ENCODE measurements around the gene GALR3.
A peak's percentile ranks its signal among the peaks of the same experiment; 100 is the strongest.

GALR3 gene

GRCh38 chr22:37844904-37845329 is 21.7 kb downstream of the GALR3 start (continued):
- TF ChIP-seq ZNF292 (tag by site-specific recombination; IDR thresholded peaks at IDR 0.05; ENCODE audit: borderline replicate concordance, low read depth), result no peak
- no peak for TF ChIP-seq ZNF10 (tag by site-specific recombination; IDR thresholded peaks at IDR 0.05)
- TF ChIP-seq MZF1 (tag by site-specific recombination; IDR thresholded peaks at IDR 0.05; ENCODE audit: borderline replicate concordance), result no peak
- TF ChIP-seq MEIS1 (CRISPR knock-in tag; IDR thresholded peaks at IDR 0.05; ENCODE audit: borderline replicate concordance), result no peak
- TF ChIP-seq ZNF585B (tag by site-specific recombination; IDR thresholded peaks at IDR 0.05), result no peak
- no peak for TF ChIP-seq ZNF239 (tag by site-specific recombination; IDR thresholded peaks at IDR 0.05)
- no peak for TF ChIP-seq GFI1B (tag by site-specific recombination; IDR thresholded peaks at IDR 0.05)
- TF ChIP-seq SP2 (tag by site-specific recombination; IDR thresholded peaks at IDR 0.05), result no peak
- TF ChIP-seq, protein P1, sequence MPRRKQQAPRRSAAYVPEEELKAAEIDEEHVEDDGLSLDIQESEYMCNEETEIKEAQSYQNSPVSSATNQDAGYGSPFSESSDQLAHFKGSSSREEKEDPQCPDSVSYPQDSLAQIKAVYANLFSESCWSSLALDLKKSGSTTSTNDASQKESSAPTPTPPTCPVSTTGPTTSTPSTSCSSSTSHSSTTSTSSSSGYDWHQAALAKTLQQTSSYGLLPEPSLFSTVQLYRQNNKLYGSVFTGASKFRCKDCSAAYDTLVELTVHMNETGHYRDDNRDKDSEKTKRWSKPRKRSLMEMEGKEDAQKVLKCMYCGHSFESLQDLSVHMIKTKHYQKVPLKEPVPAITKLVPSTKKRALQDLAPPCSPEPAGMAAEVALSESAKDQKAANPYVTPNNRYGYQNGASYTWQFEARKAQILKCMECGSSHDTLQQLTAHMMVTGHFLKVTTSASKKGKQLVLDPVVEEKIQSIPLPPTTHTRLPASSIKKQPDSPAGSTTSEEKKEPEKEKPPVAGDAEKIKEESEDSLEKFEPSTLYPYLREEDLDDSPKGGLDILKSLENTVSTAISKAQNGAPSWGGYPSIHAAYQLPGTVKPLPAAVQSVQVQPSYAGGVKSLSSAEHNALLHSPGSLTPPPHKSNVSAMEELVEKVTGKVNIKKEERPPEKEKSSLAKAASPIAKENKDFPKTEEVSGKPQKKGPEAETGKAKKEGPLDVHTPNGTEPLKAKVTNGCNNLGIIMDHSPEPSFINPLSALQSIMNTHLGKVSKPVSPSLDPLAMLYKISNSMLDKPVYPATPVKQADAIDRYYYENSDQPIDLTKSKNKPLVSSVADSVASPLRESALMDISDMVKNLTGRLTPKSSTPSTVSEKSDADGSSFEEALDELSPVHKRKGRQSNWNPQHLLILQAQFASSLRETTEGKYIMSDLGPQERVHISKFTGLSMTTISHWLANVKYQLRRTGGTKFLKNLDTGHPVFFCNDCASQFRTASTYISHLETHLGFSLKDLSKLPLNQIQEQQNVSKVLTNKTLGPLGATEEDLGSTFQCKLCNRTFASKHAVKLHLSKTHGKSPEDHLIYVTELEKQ (tag by site-specific recombination; IDR thresholded peaks at IDR 0.05; ENCODE audit: borderline replicate concordance), result no peak

GRCh38 chr22:37846433-37846832 is 23.3 kb downstream of the GALR3 start:
- CTCF ChIA-PET, result interaction anchor here (0.6 kb wide), 2 partner anchors 26 to 135 kb away, joined by 3 read pairs; no protein-coding TSS in a partner anchor
- Histone ChIP-seq H3K4me1 (ENCODE audit: control insufficient read depth, insufficient read depth, low read length) (peaks cover 2% of the 10 kb centered on the region; the same call in 1 of the 2 replicates), H3K4me3 (ENCODE audit: low read depth, low read length) (no peak overlapping the region), H3K9me3 (ENCODE audit: control insufficient read depth, insufficient read depth, low read depth, low read length) (no peaks in the 10 kb centered on the region), H3K27ac (ENCODE audit: extremely low read depth, low read depth, low read length) (no peak overlapping the region), H3K36me3 (ENCODE audit: control insufficient read depth in 2 of 2, insufficient read depth in 1 of 2, low read length in 2 of 2) (peaks cover 2 to 25% of the 10 kb centered on the region in 2 experiments)
- no peak for TF ChIP-seq MYNN (tag by site-specific recombination; IDR thresholded peaks at IDR 0.05; ENCODE audit: borderline replicate concordance)
- TF ChIP-seq ZNF121 (tag by site-specific recombination; IDR thresholded peaks at IDR 0.05), result peak; percentile 82
- POLR2A ChIA-PET, result interaction anchor here (0.8 kb wide), 1 partner anchor 9 kb away, joined by 3 read pairs; no protein-coding TSS in a partner anchor

DNA sequence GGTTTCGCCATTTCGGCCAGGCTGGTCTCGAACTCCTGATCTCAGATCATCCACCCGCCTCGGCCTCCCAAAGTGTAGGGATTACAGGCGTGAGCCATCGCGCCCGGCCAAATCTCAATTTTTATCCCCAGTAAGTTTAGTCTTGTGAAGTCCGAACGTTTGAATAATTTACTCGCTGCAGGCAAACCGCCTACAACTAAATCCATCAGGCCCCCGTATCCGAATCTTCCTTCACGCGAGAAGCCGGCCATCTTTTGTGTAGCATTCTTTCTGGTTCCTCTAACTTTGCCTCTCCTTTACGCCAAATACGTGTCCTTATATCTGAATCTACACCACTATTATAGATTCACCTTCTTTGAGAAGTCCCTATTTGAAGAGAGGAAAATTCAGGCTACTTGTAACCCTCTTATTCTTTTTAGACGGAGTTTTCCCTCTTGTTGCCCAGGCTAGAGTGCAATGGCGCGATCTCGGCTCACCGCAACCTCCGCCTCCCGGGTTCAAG is 25.5 kb downstream of the GALR3 start:
- Histone ChIP-seq H3K4me1 (ENCODE audit: control insufficient read depth, insufficient read depth, low read length) (peaks cover 2% of the 10 kb centered on the region; the same call in 1 of the 2 replicates), H3K9me3 (ENCODE audit: control insufficient read depth, insufficient read depth, low read depth, low read length) (no peaks in the 10 kb centered on the region), H3K36me3 (ENCODE audit: control insufficient read depth in 2 of 2, insufficient read depth in 1 of 2, low read length in 2 of 2) (peaks cover 24 to 37% of the 10 kb centered on the region in 2 experiments), H3K27ac (ENCODE audit: extremely low read depth, low read depth, low read length) (peak overlapping the region; percentile 75), H3K4me3 (ENCODE audit: low read depth, low read length) (peak overlapping the region; percentile 82)
- CTCF ChIA-PET, result interaction anchor here (1.7 kb wide), 1 partner anchor 31 kb away, joined by 4 read pairs; no protein-coding TSS in a partner anchor
- POLR2A ChIA-PET, result interaction anchor here (0.6 to 1.6 kb wide), 4 partner anchors 15 to 190 kb away, joined by 3 to 8 read pairs (median 5); partner anchors contain the start of genes GCAT and PDXP
- TF ChIP-seq ZBTB7A (tag by site-specific recombination; IDR thresholded peaks at IDR 0.05; ENCODE audit: low read depth), result 0 out of 2 replicates have a peak, but pooled peaks have one; percentile 20
- peak; percentile 91 for TF ChIP-seq ZNF335 (tag by site-specific recombination; conservative IDR thresholded peaks at IDR 0.05)
- TF ChIP-seq, protein P2, sequence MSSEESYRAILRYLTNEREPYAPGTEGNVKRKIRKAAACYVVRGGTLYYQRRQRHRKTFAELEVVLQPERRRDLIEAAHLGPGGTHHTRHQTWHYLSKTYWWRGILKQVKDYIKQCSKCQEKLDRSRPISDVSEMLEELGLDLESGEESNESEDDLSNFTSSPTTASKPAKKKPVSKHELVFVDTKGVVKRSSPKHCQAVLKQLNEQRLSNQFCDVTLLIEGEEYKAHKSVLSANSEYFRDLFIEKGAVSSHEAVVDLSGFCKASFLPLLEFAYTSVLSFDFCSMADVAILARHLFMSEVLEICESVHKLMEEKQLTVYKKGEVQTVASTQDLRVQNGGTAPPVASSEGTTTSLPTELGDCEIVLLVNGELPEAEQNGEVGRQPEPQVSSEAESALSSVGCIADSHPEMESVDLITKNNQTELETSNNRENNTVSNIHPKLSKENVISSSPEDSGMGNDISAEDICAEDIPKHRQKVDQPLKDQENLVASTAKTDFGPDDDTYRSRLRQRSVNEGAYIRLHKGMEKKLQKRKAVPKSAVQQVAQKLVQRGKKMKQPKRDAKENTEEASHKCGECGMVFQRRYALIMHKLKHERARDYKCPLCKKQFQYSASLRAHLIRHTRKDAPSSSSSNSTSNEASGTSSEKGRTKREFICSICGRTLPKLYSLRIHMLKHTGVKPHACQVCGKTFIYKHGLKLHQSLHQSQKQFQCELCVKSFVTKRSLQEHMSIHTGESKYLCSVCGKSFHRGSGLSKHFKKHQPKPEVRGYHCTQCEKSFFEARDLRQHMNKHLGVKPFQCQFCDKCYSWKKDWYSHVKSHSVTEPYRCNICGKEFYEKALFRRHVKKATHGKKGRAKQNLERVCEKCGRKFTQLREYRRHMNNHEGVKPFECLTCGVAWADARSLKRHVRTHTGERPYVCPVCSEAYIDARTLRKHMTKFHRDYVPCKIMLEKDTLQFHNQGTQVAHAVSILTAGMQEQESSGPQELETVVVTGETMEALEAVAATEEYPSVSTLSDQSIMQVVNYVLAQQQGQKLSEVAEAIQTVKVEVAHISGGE (tag by site-specific recombination; conservative IDR thresholded peaks at IDR 0.05; ENCODE audit: low read depth), result peak; percentile 67; the same call in 1 of the 2 replicates
- no peak for TF ChIP-seq ZNF529 (tag by site-specific recombination; IDR thresholded peaks at IDR 0.05; ENCODE audit: insufficient replicate concordance)
- TF ChIP-seq, protein P3, sequence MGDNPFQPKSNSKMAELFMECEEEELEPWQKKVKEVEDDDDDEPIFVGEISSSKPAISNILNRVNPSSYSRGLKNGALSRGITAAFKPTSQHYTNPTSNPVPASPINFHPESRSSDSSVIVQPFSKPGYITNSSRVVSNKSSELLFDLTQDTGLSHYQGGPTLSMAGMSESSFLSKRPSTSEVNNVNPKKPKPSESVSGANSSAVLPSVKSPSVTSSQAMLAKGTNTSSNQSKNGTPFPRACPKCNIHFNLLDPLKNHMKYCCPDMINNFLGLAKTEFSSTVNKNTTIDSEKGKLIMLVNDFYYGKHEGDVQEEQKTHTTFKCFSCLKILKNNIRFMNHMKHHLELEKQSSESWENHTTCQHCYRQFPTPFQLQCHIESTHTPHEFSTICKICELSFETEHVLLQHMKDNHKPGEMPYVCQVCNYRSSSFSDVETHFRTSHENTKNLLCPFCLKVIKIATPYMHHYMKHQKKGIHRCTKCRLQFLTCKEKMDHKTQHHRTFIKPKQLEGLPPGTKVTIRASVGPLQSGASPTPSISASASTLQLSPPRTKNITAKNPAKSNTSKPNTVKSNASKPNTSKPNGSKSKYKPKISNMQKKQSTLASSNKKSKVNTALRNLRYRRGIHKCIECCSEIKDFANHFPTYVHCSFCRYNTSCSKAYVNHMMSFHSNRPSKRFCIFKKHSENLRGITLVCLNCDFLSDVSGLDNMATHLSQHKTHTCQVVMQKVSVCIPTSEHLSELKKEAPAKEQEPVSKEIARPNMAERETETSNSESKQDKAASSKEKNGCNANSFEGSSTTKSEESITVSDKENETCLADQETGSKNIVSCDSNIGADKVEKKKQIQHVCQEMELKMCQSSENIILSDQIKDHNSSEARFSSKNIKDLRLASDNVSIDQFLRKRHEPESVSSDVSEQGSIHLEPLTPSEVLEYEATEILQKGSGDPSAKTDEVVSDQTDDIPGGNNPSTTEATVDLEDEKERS (tag by site-specific recombination; IDR thresholded peaks at IDR 0.05), result 0 out of 2 replicates have a peak, but pooled peaks have one; percentile 52
- TF ChIP-seq ZBTB17 (tag by site-specific recombination; IDR thresholded peaks at IDR 0.05), result 0 out of 2 replicates have a peak, but pooled peaks have one; percentile 14
- no peak for TF ChIP-seq ZNF184 (tag by site-specific recombination; IDR thresholded peaks at IDR 0.05)

Measured in HEK293 (cell line).